ENCODE data around the gene LSM14A.
"Not testable (repeated sequence)": the region's sequence is repeated elsewhere in the genome, so short reads cannot be mapped to it uniquely, and the experiment has no call there.

Gene LSM14A

DNA sequence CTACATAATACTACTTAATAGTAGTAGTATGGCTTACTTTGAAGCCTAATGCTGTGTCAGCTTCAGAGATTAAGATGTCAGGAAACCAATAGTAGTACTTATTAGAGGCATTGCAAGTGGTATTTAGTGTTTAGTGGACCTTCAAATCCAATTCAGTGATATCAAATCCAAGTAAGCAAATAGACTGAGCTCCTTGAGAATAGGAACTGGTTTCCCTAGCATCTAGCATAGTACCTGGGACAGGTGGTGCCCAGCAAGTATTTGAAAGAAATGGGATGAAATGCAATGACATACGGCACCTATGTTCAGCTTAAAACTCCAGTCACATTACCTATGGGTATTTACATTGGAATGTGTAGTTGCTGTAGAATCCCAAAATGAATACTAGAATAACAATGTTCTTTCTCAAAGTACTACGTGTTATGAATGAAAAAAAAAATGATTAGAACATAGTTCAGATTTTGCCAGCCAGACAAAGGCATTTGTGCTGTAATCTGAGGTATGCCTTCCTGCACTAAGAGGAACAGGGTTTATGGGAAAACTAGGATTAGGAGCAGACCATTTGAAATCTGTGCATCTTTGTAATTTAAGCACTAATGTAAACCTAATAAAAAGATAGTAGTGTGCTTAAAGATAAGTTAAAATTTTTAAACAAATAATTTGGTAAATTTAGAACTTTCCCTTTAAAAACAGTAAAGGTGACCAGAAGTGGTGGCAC is 17.1 kb downstream of the LSM14A start:
- in situ Hi-C loops (cut with MboI; ENCODE audit: low sequenced_read_pairs): no loop called here

- in situ Hi-C loops (cut with MboI; ENCODE audit: low sequenced_read_pairs): no loop called here
Observed at GRCh38 chr19:34189917-34190425, 17.7 kb downstream of the LSM14A start.

DNA sequence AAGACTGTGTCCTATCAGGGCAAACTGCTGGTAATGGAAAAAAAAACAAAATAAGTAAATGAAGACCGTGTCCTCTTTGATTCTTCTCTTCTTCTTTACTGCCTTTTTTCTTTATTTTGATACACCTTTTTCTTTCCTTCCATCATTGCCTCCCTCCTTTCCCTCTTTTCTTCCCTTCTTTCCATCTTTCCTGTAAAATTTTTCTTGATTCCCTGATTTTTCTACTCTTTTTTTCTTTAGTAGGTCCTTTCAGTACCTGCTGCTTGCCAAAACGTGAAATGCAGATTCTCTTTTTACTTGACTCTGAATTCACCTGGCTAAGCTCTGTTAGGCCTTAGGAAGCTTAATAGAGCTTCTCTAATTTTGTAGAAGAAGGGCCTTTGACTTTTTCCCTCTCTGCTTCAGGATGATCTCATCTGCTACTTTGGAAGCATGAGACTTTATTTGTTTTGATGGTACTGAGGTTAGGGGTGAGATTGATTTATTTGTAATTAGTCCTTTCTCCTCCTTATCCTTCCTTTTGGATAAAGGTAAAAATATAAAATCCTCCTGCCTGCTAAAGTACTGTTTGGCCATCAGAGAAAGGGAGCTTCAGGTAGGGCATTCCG is 19.2 kb downstream of the LSM14A start:
- in situ Hi-C loops (cut with MboI; ENCODE audit: low sequenced_read_pairs): no loop called here

DNA sequence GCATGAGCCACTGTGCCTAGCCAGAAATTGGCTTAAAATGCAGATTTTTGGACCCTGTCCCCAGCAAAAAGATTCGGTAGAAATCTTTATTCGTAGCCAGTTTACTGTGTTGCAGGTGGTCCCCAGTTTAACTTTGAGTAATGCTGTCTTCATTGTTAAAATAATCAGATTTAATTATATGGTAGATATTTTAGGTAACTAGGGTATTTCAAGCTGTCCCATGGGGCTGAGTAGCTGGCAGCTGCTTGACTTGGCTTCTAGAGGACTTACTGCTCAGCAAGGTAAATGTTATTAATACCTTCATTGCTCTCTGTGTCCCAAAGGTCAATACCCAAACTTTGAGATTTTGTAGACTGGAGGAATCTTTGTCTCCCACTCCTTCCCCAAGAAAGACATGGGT is 21.1 kb downstream of the LSM14A start:
- in situ Hi-C loops (cut with MboI; ENCODE audit: low sequenced_read_pairs): no loop called here

DNA sequence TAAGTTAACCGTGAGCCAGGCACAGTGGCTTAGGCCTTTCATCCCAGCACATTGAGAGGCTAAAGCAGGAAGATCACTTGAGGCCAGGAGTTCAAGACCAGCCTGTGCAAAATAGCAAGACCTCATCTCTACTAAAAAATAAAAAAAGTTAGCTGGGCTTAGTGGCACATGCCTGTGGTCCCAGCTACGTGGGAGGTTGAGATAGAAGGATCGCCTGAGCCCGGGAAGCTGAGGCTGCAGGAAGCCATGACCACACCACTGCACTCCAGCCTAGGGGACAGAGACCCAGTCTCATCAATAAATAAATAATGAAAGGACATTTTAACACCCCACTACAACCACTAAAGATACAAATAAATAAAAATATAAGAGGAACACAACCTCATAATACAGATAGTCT is 21.6 kb downstream of the LSM14A start:
- in situ Hi-C loops (cut with MboI; ENCODE audit: low sequenced_read_pairs): no loop called here

DNA sequence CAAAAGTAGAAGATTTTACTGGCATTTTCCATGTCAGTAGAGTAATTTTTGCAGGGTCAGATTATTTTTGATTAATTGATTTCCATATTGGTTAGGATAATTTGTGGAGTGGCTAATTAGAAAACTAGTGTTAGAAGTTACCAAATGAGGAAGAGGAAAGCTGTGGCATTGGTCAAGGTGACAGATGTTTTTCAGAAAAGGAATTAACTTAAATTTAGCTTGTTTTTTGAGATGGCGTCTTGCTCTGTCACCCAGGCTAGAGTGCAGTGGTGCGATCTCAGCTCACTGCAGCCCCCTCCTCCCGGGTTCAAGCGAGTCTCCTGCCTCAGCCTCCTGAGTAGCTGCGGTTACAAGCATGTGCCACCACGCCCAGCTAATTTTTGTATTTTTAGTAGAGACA is 28.8 kb downstream of the LSM14A start:
- in situ Hi-C loops (cut with MboI; ENCODE audit: low sequenced_read_pairs): no loop called here

- in situ Hi-C loops (cut with MboI; ENCODE audit: low sequenced_read_pairs): not testable (repeated sequence)
Observed at GRCh38 chr19:34205324-34205723, 33.0 kb downstream of the LSM14A start.

DNA sequence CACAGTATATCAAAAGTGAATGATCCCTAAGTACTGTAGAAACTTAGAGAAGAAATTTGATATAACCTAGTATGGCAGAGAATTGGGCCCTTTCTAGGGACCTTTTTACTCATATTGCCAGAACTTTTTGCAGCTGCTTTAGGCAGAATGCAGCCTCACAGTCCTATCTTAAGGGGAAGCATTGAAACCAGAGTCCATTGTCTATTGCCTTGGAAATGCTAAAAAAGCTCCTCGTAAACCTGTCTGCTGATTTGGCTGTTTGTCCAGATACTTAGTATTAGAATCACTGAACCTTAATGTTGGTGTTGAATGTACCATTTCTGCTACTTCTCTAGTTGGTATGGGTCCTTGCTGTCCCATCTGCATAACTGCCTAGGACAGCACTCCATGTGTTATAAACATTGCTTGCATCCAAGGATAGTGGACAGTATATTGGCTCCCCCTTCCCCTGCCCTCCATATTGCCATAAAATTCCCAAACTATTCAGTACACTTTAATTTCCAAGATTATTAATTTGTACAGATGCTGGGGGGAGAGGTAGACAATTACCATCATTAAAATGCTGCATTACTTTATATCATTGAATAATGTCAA is 36.1 kb downstream of the LSM14A start:
- in situ Hi-C loops (cut with MboI; ENCODE audit: low sequenced_read_pairs): no loop called here

- in situ Hi-C loops (cut with MboI; ENCODE audit: low sequenced_read_pairs): no loop called here
Observed at GRCh38 chr19:34209726-34210125, 37.4 kb downstream of the LSM14A start.

DNA sequence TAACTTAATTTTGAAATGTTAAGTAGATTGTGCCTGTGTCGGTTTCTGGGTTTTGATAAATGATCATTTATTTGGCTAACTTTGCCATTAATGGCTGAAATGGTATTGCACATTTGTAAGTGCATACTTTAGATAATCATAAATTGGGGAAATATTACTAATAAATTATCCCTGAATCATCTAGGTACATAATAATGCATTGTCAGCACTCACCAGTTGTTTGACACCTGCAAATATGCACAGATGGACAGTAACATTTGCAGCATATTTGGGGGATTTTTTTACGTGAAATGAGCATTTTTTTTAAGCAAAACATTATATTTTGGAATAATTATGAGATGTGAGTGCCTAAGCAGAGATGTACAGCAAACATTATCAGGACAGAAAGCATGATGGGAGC is 41.0 kb downstream of the LSM14A start:
- in situ Hi-C loops (cut with MboI; ENCODE audit: low sequenced_read_pairs): no loop called here

- in situ Hi-C loops (cut with MboI; ENCODE audit: low sequenced_read_pairs): no loop called here
Observed at GRCh38 chr19:34214040-34214439, 41.7 kb downstream of the LSM14A start.

GRCh38 chr19:34215006-34215665 is 42.8 kb downstream of the LSM14A start:
- in situ Hi-C loops (cut with MboI; ENCODE audit: low sequenced_read_pairs): no loop called here

GRCh38 chr19:34215666-34216038 is 43.3 kb downstream of the LSM14A start:
- in situ Hi-C loops (cut with MboI; ENCODE audit: low sequenced_read_pairs): no loop called here

- in situ Hi-C loops (cut with MboI; ENCODE audit: low sequenced_read_pairs): not testable (repeated sequence)
Observed at GRCh38 chr19:34216745-34217219, 44.5 kb downstream of the LSM14A start.

DNA sequence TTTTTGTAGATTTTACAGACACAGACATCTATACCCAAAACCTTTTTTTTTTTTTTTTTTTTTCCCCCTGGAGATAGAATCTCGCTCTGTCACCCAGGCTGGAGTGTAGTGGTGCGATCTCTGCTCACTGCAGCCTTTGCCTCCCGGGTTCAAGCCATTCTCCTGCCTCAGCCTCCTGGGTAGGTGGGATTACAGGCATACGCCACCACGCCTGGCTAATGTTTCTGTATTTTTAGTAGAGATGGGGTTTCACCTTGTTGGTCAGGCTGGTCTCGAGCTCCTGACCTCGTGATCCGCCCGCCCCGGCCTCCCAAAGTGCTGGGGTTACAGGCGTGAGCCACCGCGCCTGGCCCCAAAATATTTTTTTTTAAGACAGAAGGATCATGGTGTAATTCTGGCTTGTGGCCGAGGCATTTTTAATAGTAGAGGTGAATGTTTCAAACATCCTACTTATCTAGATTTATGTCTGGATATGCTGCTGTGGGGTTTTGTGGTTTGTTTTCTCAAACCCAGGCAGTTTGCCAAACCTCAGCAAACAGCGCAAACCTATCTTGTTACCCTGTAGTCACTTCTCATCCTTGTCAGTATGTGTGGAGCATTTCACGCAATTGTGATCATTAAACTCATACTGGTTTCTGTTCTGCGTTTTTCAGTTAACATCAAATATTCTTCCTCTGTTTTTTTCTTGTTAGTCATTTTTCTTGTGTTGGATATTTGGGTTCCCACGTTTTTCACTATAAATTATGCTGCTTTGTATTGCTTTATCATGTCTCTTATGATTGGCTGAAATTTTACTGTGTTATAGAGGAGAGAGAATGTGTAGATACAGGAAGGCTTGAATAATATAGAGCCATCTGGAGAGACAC is 45.9 kb downstream of the LSM14A start:
- in situ Hi-C loops (cut with MboI; ENCODE audit: low sequenced_read_pairs): no loop called here

DNA sequence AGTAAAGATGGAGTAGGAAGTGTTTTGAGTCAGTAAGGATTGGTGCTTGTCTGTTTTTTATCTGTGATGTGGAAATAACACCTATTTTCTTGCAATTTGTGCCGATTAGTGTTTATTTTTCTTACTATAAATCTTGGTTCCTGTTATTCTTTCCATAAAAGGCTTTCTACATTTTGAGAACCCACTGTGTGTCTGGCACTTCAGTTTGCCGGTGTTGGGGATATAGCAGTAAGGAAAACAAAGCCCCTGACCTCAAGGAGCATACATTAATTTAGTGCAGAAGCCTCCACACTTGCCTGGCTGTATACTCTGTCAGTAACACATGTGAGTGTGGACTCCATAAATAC is 46.5 kb downstream of the LSM14A start:
- in situ Hi-C loops (cut with MboI; ENCODE audit: low sequenced_read_pairs): no loop called here

- in situ Hi-C loops (cut with MboI; ENCODE audit: low sequenced_read_pairs): no loop called here
Observed at GRCh38 chr19:34220472-34221063, 48.3 kb downstream of the LSM14A start.

DNA sequence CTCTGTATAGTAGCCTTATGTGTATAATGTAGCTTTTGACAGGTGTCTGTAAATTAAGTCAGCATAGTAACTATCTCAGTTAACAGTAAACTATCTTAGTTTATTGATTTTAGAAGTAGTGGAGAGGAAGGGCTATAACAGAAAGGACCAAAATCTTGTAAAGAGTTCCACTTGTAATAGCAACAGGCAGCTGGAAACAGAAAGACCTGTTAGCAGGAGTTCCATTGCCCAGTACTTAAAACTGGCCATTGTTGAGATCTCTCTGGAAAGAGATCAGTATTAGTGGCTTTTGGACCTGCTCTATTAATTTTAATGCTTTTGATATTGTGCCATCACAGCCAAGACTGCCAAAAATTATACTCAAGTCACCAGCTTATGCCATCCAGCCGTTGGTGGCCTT is 50.1 kb downstream of the LSM14A start:
- in situ Hi-C loops (cut with MboI; ENCODE audit: low sequenced_read_pairs): no loop called here

GRCh38 chr19:34224996-34225658 is 52.8 kb downstream of the LSM14A start:
- in situ Hi-C loops (cut with MboI; ENCODE audit: low sequenced_read_pairs): no loop called here

- in situ Hi-C loops (cut with MboI; ENCODE audit: low sequenced_read_pairs): no loop called here
Observed at GRCh38 chr19:34225659-34226015, 53.3 kb downstream of the LSM14A start.
